Stimulated activated CD4-positive, alpha-beta T cell treated with anti-CD3 and anti-CD28 coated beads, Interleukin-4, amount 100 ng/mL, for 4 hours (primary cell): ENCODE results near the gene CAD.

Source experiments
- DNase-seq, 2 experiments: peaks; one replicate each; pipeline ENCODE4 v3.0.0-alpha.2; 2020

The CAD gene

DNA sequence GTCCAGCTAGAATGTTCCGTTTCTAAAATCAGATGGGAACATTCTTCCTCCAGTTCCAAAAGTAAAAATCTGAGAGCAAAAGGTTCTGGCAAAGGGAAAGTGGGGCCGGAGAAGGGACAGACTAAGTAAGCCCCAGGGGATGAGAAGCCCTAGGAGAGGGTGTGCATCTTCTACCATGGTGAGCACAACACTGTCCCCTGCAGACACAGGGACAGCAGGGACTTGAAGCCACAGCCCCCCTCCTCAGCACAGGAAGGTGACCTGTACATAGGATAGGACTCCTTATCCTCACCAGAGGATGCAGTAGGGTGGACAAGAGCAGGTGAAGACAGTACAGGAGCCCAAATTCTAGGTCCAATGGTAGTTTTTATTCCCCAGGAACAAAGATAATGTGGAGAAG, 17.9 kb upstream of the CAD start:
- DNase-seq, result no peak

DNA sequence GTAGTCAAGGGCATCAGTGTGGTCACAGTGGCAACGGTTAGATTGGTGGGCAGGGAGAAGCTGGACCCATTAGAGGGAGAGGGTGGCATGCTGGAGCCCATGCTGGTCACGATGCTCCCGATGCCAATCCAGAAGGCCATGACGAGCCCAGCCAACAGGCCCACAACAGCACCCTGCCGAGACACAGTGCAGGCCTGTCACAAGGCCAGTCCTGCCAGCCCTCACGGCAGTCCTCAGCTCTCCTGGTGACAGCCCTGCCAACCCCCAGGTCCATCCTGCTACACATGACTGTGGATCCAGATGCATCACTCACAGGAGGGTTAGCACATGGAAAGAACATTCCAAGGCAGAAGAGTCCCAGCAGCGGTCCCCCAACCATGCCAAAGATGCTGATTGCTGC, 15.5 kb upstream of the CAD start:
- DNase-seq, result no peak

DNA sequence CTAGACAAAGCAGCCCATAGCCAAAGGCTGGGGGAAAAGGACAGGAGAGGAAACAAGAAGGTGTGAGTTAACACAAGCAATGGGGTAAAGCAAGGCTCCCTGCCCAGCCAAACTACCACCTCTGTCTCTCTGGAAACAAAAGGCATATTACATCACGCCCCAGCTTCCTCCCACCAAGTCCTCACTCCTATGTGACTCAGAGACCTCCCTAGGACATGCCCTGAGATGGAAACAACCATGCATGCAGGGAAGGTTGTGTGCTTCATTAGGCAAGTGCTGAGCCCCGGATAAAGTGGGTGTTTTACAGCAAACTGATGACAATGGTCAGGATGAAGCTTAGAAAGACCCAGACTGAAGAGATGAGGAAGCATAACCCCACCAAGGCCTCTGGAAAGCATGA, 14.3 kb upstream of the CAD start:
- no peak for DNase-seq

DNA sequence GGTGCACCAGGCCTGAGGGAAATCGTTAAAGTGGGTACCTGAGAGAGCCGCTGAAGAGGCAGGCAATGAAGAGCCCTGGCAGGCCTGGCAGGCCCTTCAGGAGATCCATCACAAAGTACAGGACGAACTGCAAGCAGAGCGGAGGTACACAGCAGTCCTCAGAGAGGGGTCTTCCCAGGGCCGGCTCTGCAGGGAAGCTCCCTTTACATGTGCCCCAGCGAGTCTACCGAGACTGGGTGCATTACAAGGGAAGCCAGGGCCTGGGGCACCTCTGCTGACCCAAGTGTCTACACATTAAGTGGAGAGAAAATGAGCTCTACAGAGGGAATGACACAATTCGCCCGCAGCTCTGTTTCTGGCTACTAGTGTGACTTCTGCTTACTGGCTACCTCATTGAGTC, 13.4 kb upstream of the CAD start:
- no peak for DNase-seq

DNA sequence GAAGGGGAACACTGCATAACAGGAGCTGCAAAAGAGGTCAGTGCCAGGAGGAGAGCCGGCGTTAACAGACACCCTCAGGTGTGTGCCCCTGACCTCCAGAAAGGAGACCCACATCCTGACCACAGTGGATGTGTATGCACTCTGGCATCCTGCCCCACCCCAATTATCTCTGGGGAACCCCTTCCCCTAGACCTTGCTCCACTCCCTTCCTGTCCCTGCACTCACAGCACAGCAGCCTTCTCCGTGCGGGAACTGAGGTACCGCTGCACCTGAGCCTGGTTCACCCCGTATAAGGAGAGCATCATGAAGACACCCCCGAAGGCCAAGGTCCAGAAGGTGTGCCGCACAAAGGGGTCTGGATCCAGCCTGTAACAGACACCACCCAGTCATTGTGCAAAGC, 12.6 kb upstream of the CAD start:
- DNase-seq, result no peak

DNA sequence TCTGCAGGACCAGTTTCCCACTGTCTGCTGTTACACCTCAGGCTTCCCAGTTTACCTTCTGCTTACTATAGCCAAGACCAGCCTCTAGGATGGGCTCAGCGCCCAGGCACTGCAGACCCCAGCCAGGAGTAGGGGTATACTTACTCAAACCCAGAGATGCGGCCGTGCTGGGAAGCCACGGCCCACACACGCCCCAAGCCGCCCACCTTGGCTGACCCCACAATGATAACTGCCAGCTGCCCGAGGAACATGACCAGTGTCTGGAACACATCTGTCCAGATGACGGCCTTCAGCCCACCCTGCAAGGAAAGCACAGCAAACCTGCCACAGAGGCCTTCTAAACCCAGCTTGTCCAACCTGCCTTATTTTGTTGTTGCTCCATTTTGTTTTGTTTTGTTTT, 12.0 kb upstream of the CAD start:
- DNase-seq, result no peak

DNA sequence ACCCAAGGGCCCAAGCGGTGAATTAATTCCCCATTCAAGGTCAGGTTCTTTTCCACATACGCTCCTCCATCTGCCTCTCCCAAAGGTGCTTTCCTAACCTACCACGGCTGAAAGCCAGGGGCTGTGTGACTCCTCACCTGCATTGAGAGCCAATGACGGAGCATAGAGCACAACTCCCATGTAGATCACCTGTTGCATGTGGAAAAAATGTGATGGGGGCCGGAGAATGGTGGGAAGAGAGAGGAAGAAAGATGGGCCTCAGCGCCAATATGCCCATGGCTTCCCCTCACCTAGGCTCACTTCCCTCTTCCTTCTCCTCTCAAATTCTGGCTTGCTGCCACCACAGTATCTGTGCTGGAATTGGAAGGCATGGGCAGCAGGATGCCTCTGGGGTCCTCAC, 10.8 kb upstream of the CAD start:
- no peak for DNase-seq

DNA sequence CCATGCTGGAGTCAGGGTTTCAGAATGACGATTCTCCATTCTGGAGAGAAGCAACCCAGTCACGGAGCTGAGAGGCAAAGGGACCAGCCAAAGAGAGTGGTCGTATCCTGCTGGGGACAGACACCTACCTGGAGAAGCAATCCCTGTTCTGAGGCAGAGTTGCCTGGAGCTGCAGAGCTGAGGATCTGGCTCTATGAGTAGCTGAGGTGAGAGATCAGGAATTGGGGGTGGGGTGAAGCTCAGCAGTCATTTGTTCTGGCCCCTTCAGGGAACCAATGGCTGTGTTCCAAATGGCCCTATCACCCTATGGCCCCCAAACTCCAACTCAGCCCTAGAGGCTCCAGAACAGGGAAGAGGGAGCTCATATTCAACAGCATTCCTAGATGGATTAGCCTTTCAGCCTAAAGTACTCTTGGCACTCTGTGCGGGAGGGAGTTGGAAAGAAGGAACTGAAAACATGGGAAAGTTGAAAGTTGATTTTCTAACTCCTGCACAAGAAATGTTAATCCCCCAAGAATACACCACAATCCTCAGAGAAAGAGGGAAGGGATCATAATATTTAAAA, 8.6 kb upstream of the CAD start:
- no peak for DNase-seq

DNA sequence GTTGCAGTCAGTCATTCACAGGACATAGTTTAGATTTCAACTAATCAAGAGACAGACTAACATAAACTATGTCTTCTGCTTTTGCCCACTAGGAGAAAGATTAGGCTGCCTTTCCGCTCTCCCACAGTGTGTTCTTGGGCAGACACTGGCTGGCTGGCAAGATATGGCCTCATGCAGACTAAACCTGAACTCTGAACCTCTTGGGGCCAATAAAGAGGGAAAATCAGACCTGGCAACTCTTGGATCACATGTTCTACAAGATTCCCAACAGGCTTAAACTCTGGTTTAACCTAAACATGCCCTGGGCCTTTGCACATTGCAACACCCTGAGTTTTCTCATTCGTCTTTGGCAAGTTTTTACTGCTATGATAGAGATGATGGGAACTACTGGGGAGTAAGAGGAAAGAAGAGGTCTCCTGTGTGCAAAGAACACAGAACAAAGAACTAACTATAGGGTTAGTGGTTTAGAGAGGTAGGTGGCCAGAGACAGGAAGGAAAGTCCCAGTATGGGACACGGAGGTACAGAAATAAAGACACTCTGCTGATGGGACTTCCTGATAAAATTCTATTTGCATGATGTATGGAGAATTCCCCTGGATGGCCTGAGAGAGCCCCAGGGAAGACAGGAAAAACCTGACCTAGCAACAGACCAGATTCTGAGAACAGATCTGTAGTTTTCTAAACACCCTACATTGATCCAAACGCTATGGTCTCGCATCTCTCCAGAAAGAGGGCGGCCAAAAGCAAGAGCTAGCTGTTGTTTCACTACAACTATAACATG, 7.4 kb upstream of the CAD start:
- no peak for DNase-seq

DNA sequence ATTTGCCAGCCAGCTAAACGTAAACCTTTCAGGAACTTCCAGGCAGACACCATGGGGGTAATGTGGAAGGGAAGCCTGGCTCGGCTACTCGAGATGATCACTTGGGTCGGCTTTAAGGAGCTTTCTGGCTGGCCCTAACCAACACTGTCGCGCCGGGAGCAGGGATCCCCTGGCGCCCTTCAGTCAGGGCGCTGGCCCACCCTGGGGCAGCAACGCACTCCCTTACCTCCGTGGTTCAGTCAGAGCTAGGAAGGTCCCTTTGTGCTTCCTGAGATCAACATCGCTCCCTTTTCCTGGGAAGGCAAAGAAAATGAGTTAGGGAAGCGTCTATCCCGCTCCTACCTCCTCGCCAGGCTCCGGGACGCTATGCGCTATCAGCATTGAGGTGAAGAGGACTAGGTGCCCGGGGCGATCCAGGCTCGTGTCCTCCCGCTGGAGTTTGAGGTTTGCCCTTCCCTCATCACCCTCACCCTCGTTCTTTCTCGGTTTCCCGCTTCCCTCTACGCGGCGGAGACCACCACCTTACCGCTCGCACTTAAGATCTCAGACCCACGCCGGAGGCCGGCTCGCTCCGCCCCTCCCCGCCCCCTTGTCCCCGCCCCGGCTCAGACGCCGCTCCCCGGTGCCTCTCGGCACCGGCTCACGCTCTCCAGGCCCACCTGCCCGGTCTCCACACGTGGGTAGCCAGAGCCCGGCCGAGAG, 5.8 kb upstream of the CAD start:
- no peak for DNase-seq

DNA sequence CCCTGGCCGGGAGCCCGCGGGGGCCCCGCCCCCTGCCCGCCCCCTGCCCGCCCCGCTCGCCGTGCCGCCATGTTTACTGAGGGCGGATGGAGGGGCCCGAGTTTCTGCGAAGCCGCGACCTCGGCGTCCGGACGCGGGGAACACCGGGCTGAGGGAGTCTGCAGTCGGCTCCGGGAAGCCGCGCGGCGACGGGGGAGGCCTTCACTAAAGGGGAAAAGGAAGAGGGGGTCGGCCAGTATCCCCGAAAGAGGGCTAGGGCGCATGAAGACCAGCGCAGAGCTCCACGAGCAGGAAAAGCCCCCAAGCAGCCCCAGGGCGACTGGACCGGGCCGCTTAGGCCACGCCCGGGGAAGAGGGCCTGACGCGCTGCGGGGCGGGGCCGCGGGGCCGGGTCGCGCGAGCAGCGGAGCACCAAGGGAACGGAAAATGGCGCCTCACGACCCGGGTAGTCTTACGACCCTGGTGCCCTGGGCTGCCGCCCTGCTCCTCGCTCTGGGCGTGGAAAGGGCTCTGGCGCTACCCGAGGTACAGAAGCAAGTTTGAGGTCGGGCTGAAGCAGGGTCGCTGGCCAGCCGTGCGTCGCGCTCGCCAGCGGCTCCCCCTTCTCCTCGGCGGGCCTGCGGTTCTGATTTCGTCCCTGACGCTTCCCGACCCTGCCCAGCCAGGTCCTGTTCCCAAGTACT, 5.1 kb upstream of the CAD start, which contains the start of the genes ATRAID and SLC5A6:
TSS of gene ATRAID (plus strand) at position 99 of the 683 bp plus-strand sequence. CDS start at position 427, 328 bp downstream.
TSS of gene SLC5A6 (minus strand) at position 326 of the 683 bp plus-strand sequence. CDS start 4,618 bp downstream, outside the sequence.
- DNase-seq, result peak; percentile 87 to 88

DNA sequence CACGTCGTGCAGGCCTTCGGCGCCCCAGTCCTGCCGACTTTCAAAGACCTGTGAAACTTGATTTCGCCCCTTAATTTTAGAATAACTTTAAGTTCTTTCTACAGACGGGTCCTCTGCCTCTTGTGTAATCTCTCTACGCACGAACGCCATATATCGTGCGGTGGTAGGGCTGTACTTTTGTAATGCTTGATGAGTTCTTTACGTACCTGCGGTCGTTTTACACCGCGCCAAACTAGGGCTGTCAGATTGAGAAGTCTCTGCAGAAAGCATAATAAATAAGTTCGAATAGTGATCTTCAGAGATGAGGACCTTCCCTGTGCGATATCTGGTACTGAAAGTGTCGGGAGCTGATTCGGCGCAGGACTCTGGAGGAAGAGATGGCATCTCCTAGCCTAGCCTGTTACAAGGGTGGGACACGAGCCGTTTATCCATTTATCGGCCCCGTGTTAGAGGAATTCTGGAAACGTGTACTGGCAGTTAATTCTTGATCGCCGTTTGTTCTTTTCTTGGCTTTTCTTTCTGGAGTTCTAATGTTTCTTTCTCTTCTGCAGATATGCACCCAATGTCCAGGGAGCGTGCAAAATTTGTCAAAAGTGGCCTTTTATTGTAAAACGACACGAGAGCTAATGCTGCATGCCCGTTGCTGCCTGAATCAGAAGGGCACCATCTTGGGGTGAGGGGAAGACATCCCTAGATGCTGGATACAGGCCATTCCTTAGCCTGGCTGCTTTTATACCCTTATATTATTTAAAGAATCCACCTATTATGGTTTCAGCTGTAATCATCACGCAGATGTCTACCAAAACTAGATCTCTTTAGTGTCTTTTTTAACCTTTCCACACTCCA, 4.3 kb upstream of the CAD start:
- peak in 1 of 2 experiments; percentile 31 for DNase-seq

DNA sequence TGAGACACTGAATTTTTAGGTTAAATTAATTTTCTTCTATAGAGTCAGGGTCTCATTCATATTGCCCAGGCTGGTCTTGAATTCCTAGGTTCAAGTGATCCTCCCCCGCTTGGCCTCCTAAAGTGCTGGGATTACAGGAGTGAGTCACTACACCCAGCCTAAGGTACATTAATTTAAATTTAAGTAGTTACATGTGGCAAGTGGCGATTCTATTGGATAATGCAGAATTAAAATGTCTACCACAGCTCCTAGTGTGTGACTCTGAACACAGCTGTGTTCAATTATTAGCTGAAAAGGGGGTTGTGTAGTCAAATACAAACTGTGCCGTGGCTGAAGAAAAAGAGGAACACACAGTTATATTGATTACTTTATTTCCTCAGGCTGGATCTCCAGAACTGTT, 2.2 kb upstream of the CAD start:
- no peak for DNase-seq

DNA sequence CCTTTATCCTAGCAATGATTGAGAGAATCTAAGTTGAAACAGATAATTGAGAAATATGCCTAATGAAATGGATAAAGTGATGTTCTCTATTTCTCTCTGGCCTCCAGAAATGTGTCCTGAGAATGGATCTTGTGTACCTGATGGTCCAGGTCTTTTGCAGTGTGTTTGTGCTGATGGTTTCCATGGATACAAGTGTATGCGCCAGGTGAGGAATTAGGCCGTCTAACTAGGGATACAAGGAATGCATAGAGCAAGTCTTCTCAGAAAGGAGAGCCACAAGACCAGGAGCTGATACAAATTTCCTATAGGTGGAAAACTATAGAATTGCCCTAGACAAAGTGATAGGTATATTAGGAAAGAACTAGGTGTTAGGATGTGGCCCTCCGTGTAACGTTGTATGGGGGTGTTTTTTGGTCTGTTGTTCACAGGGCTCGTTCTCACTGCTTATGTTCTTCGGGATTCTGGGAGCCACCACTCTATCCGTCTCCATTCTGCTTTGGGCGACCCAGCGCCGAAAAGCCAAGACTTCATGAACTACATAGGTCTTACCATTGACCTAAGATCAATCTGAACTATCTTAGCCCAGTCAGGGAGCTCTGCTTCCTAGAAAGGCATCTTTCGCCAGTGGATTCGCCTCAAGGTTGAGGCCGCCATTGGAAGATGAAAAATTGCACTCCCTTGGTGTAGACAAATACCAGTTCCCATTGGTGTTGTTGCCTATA, 592 bp upstream of the CAD start:
- no peak for DNase-seq

DNA sequence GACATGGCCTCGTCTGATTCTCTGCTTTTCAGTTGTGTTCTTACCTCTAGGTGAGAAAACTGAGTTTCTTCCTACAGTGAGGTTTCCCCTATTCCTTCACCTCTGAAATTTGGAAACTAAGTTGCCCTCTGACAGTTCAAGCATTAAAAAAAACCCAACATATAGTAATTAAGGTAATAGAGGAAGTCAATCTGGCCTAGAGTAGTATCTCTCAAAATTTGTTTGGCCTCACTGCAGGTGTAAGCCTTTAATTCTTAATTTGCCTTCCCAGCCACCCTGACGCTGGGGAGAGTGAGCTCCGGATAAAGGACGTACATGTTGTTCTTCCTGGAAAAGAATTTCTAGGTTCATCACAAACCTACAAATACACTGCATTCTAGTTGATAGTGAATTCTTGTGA, 1.4 kb downstream of the CAD start:
- no peak for DNase-seq

DNA sequence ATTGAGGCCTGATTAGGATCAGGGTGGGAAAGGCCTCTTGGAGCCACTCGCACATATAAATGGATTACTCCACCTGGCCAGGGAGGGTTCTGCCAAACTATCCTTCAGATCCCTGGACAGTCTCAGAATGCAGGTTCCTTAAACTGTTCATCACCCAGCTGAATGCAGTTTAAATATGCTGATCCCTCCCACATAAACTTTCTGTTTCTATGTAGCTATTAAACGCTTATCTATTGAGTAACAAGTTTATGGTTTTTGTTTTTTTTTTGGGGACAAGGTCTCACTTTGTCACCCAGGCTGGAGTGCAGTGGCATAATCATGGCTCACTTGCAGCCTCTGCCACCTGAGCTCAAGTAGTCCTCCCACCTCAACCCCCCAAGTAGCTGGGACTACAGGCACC, 1.9 kb downstream of the CAD start:
- DNase-seq, result no peak

DNA sequence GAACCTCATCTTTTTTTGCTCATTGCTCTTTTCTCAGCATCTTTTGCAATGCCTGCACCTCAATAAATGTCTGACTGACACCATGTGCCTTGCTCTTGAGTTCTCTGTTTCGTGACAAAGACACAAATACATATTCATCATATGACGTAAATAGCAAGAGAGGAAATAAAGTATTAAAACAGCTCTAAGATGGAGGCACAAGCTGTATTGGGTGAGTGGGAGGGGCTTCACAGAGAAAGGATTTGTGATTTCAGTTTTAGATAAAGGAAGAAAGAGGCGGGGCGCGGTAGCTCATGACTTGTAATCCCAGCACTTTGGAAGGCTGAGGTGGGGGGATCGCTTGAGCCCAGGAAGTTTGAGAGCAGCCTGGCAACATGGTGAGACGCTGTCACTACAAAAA, 2.9 kb downstream of the CAD start:
- no peak for DNase-seq

DNA sequence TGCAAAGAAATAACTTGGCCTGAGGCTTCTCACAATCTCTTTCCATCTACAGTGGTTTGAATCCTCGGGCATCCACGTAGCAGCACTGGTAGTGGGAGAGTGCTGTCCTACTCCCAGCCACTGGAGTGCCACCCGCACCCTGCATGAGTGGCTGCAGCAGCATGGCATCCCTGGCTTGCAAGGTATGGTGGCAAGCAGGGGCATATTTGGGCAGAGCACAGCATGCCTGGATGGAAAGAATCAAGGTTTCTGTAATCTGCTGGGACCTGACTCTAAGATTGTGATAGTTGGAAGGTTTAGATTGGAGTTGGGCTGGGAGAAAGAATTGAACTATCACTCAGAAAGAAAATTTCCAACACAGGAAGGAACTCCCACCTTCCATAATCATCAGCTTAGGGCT, 4.0 kb downstream of the CAD start:
- no peak for DNase-seq

DNA sequence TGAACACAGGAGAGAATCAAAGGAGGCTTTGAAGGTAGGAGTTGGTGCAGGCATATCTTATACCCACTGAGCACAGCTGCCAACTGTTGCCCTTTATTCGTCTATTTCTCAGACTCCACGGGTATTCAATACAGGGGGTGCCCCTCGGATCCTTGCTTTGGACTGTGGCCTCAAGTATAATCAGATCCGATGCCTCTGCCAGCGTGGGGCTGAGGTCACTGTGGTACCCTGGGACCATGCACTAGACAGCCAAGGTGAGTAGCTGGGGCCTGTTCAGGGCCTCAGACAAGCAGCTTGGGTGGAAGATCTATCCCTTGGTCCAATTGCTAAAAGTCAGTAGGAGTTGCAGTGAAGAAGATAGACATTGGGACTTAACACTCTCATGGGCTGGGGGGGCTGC, 5.2 kb downstream of the CAD start:
- no peak for DNase-seq

DNA sequence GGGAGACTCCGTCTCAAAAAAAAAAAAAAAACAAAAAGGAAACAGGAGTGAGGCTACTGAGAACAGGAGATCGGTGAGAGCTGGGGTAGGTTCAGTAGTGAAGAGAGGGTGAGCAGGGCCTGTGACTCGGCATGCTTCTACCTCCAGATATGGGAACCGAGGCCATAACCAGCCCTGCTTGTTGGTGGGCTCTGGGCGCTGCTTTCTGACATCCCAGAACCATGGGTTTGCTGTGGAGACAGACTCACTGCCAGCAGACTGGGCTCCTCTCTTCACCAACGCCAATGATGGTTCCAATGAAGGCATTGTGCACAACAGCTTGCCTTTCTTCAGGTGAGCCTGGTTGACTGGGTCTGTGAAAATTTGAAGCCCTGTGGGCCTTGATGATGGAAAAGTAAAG, 6.2 kb downstream of the CAD start:
- DNase-seq, result no peak

DNA sequence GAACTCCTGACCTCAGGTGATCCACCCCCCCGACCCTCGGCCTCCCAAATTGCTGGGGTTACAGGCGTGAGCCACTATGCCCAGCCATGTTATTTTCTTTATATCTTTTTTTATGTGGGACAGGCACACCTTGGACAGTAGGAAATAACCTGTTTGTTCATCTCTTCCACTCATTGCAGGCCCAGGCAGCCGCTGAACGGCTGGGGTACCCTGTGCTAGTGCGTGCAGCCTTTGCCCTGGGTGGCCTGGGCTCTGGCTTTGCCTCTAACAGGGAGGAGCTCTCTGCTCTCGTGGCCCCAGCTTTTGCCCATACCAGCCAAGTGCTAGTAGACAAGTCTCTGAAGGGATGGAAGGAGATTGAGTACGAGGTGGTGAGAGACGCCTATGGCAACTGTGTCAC, 8.4 kb downstream of the CAD start:
- DNase-seq, result no peak

DNA sequence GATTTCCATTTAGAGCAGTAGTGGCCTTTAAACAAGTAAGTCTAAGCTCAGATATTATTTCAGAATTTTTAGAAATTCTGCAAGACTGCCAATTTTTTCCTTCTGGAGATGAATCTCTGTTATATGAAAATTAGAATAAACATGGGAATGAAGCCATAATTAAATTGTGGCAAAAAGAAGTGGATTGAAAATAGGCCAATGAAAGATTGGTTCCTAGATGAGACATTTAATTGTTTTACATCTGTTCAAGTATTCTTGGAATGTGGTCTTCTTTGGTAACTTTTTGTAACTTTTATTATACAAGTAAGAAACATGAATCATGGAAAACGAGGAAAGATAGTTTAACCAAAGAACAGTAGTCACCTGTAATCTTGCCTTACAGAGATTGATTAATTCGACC, 10.3 kb downstream of the CAD start:
- DNase-seq, result no peak
